ENCODE measurements around the gene ZKSCAN1.

Gene ZKSCAN1

DNA sequence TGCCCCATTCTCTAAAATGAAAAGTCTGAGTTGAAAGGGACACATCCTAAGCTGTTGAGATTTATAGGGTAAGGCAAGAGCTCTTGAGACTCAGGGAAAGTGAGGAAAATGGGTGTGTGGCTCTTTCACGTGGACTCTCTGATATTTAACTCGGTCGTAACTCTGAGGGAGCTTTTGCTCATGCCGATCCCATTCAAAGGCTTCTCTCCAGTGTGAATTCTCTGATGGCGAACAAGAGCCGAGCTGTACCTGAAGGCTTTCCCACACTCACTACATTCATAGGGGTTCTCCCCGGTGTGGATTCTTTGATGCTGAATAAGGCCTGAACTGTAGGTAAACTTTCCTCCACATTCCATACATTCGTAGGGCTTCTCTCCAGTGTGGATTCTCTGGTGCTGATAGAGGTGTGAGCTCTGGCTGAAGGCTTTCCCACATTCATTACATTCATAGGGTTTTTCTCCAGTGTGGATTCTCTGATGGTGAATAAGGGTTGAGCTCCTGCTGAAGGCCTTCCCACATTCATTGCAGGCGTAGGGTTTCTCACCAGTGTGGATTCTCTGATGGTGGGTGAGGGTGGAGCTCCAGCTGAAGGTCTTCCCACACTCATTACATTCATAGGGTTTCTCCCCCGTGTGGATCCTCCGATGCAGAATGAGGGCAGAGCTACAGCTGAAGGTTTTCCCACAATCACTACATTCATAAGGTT lies 55.8 kb downstream of the ZKSCAN1 start:
- Histone ChIP-seq H3K4me1 (ENCODE audit: insufficient read depth, low read length, severe bottlenecking) (no peaks in the 10 kb centered on the region), H3K36me3 (ENCODE audit: insufficient read depth, low read length) (peaks cover 85% of the 10 kb centered on the region), H3F3A (ENCODE audit: insufficient read depth, low read length) (no peaks in the 10 kb centered on the region), H4K20me1 (ENCODE audit: insufficient read depth, low read length) (no peaks in the 10 kb centered on the region), H3K9me2 (ENCODE audit: low read depth, low read length) (no peaks in the 10 kb centered on the region), H3K9me3 (ENCODE audit: low read length) (peaks cover 36% of the 10 kb centered on the region), H3K4me3 (ENCODE audit: low read depth, low read length, poor library complexity, severe bottlenecking) (no peak overlapping the region), H3K27me3 (ENCODE audit: insufficient read depth, low read length) (no peaks in the 10 kb centered on the region), H3K79me2 (ENCODE audit: insufficient read depth, low read length) (no peaks in the 10 kb centered on the region), H2AFZ (ENCODE audit: low read length) (no peak overlapping the region), H3K4me2 (ENCODE audit: low read length) (no peak overlapping the region), H3K9ac (ENCODE audit: low read length) (no peak overlapping the region), H3K27ac (ENCODE audit: low read depth, low read length, poor library complexity, severe bottlenecking) (no peak overlapping the region)
- TF ChIP-seq EZH2 (IDR thresholded peaks at IDR 0.05; ENCODE audit: borderline replicate concordance, low read length): no peak
- TF ChIP-seq, protein P1, sequence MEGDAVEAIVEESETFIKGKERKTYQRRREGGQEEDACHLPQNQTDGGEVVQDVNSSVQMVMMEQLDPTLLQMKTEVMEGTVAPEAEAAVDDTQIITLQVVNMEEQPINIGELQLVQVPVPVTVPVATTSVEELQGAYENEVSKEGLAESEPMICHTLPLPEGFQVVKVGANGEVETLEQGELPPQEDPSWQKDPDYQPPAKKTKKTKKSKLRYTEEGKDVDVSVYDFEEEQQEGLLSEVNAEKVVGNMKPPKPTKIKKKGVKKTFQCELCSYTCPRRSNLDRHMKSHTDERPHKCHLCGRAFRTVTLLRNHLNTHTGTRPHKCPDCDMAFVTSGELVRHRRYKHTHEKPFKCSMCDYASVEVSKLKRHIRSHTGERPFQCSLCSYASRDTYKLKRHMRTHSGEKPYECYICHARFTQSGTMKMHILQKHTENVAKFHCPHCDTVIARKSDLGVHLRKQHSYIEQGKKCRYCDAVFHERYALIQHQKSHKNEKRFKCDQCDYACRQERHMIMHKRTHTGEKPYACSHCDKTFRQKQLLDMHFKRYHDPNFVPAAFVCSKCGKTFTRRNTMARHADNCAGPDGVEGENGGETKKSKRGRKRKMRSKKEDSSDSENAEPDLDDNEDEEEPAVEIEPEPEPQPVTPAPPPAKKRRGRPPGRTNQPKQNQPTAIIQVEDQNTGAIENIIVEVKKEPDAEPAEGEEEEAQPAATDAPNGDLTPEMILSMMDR (IDR thresholded peaks at IDR 0.05; ENCODE audit: low read length): no peak

DNA sequence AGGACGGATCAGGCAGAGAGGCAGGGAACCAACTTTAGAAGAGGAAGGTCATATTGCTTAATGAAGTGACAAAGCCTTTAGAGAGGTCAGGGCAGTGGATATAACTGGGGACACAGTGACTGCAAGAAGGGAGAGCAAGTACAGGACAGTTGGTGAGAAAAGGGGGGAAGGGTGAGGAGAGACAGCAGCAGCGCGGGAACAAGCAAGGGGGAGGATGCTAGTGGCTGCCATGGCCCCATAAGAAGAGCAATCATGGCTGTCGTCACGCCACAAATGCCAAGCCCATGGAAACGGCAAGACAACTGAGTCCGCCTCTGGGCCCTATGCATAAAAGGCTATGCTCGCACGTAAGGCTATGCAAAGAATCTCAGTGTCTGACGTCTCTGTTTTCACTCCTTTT lies 57.1 kb downstream of the ZKSCAN1 start:
- Histone ChIP-seq H3K27ac (ENCODE audit: low read depth, low read length, poor library complexity, severe bottlenecking) (no peak overlapping the region), H3F3A (ENCODE audit: insufficient read depth, low read length) (no peaks in the 10 kb centered on the region), H3K79me2 (ENCODE audit: insufficient read depth, low read length) (no peaks in the 10 kb centered on the region), H3K9me2 (ENCODE audit: low read depth, low read length) (no peaks in the 10 kb centered on the region), H3K9me3 (ENCODE audit: low read length) (peaks cover 36% of the 10 kb centered on the region), H3K4me3 (ENCODE audit: low read depth, low read length, poor library complexity, severe bottlenecking) (no peak overlapping the region), H3K27me3 (ENCODE audit: insufficient read depth, low read length) (no peaks in the 10 kb centered on the region), H3K4me2 (ENCODE audit: low read length) (no peak overlapping the region), H4K20me1 (ENCODE audit: insufficient read depth, low read length) (no peaks in the 10 kb centered on the region), H3K36me3 (ENCODE audit: insufficient read depth, low read length) (peaks cover 90% of the 10 kb centered on the region), H3K4me1 (ENCODE audit: insufficient read depth, low read length, severe bottlenecking) (no peaks in the 10 kb centered on the region), H3K9ac (ENCODE audit: low read length) (no peak overlapping the region), H2AFZ (ENCODE audit: low read length) (no peak overlapping the region)
- TF ChIP-seq EZH2 (IDR thresholded peaks at IDR 0.05; ENCODE audit: borderline replicate concordance, low read length): no peak
- TF ChIP-seq, protein P1 (IDR thresholded peaks at IDR 0.05; ENCODE audit: low read length): no peak

DNA sequence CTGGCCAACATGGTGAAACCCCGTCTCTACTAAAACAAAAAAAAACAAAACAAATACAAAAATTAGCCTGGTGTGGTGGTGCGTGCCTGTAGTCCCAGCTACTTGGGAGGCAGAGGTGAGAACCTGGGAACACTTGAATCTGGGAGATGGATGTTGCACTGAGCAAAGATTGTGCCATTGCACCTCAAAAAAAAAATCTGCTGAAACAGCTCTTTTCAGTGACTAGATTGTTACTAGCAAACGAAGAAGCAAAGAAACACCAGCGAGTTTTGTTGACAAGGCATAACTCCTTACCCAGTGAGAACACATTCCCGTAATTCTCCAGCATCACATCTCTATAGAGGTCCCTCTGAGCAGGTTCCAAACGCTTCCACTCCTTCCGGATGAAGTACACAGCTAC lies 59.4 kb downstream of the ZKSCAN1 start:
- H3F3A ChIP-seq (ENCODE audit: insufficient read depth, low read length): 0 out of 2 replicates have a peak, but pooled peaks cover under 1% of the 10 kb centered on the region

More for the DNA sequence above, 59.4 kb downstream of the ZKSCAN1 start:
- Histone ChIP-seq H3K4me1 (ENCODE audit: insufficient read depth, low read length, severe bottlenecking) (no peaks in the 10 kb centered on the region), H3K9me2 (ENCODE audit: low read depth, low read length) (no peaks in the 10 kb centered on the region), H3K27me3 (ENCODE audit: insufficient read depth, low read length) (no peaks in the 10 kb centered on the region), H3K4me3 (ENCODE audit: low read depth, low read length, poor library complexity, severe bottlenecking) (no peak overlapping the region), H3K79me2 (ENCODE audit: insufficient read depth, low read length) (no peaks in the 10 kb centered on the region; the same call in 1 of the 2 replicates), H3K9ac (ENCODE audit: low read length) (no peak overlapping the region), H3K36me3 (ENCODE audit: insufficient read depth, low read length) (peaks cover 89% of the 10 kb centered on the region), H3K27ac (ENCODE audit: low read depth, low read length, poor library complexity, severe bottlenecking) (no peak overlapping the region), H4K20me1 (ENCODE audit: insufficient read depth, low read length) (no peaks in the 10 kb centered on the region), H3K4me2 (ENCODE audit: low read length) (no peak overlapping the region), H3K9me3 (ENCODE audit: low read length) (peaks cover 33% of the 10 kb centered on the region), H2AFZ (ENCODE audit: low read length) (no peak overlapping the region)
- TF ChIP-seq EZH2 (IDR thresholded peaks at IDR 0.05; ENCODE audit: borderline replicate concordance, low read length): no peak
- TF ChIP-seq, protein P1 (IDR thresholded peaks at IDR 0.05; ENCODE audit: low read length): no peak

Measured in OCI-LY1 (cell line).